ENCODE results near the gene CNTN5. TPM values are rescaled to one million over a fixed set of nuclear protein-coding genes. Genes with fewer than 3 reads are reported as not detected.

The CNTN5 gene
- total RNA-seq, 2 donors from 2014 or later: not detected

DNA sequence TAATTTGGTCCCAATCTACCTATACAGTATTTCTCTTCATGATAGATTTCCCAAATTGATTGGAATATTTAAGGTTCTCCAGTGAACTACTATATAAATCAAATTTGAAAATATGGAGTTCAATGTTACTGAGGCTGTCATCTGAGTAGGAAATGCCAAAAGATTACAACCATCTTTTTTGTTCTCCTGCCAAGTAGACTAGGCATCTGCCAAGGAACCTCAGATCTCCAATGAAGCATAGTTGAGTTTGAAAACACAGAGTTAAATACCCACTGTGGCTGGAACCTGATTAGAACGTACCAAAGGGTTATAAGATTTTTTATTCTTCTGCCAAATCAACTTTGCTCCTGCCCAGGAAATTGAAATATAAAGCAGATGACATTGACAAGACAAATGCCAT, 330.9 kb downstream of the CNTN5 start:
- no peaks in the 10 kb centered on the region for H3K4me1 ChIP-seq
- H3K27ac ChIP-seq: no peak overlapping the region
- no peak for DNase-seq
- no peaks in the 10 kb centered on the region for H3K9me3 ChIP-seq
- no peak overlapping the region for H3K9ac ChIP-seq (ENCODE audit: low read depth in 2 of 2, low read length in 2 of 2)
- H3K36me3 ChIP-seq: no peaks in the 10 kb centered on the region
- no peaks in the 10 kb centered on the region for H3K27me3 ChIP-seq
- H3K4me3 ChIP-seq: no peak overlapping the region
- TF ChIP-seq, protein P1, sequence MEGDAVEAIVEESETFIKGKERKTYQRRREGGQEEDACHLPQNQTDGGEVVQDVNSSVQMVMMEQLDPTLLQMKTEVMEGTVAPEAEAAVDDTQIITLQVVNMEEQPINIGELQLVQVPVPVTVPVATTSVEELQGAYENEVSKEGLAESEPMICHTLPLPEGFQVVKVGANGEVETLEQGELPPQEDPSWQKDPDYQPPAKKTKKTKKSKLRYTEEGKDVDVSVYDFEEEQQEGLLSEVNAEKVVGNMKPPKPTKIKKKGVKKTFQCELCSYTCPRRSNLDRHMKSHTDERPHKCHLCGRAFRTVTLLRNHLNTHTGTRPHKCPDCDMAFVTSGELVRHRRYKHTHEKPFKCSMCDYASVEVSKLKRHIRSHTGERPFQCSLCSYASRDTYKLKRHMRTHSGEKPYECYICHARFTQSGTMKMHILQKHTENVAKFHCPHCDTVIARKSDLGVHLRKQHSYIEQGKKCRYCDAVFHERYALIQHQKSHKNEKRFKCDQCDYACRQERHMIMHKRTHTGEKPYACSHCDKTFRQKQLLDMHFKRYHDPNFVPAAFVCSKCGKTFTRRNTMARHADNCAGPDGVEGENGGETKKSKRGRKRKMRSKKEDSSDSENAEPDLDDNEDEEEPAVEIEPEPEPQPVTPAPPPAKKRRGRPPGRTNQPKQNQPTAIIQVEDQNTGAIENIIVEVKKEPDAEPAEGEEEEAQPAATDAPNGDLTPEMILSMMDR (IDR thresholded peaks at IDR 0.05): no peak
- intact Hi-C loops (cut with DNase I): no loop called here

DNA sequence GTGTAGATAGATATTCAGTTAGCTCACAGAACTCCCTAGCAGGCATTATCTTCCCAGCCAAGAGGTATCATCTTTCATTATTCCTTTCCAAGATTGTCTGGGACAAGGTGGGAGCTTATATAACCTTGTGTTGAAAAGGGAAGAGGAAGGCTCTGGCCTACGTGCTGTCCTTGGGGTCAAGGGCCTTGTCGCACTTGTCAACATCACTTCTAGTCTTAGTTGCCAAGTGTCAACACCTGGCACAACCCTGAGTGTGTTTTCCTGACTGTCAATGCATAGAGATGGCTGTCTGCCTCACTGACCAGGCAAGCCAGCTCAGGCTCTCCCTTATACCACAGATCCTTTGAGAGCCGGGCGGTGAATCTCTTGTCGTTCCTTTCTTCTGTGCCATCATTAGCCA, 331.9 kb downstream of the CNTN5 start:
- Histone ChIP-seq H3K36me3 (no peaks in the 10 kb centered on the region), H3K4me3 (no peak overlapping the region), H3K9ac (ENCODE audit: low read depth in 2 of 2, low read length in 2 of 2) (no peak overlapping the region), H3K27ac (no peak overlapping the region), H3K4me1 (no peaks in the 10 kb centered on the region), H3K27me3 (no peaks in the 10 kb centered on the region), H3K9me3 (no peaks in the 10 kb centered on the region)
- TF ChIP-seq, protein P1 (IDR thresholded peaks at IDR 0.05): no peak
- intact Hi-C loops (cut with DNase I): no loop called here
- DNase-seq: no peak

DNA sequence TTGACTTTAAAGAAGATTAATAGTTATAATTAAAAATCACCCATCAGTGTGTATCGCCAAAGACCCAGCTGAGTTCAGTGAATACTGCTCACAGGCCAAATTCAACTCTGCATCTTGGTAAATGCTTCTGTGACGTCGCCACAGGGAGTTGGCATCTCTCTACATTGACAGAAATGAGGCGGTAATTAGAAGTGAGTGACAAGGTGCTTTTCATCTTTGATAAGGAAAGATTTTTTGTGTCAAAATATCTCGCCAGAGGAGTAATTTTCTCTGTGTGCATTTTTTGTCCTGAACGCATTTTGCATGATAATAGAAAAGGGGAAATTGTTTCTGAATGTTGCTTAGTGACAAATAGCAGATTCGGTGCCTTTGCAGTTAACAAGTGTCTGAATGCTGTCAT, 345.8 kb downstream of the CNTN5 start:
- TF ChIP-seq, protein P1 (IDR thresholded peaks at IDR 0.05): no peak
- Histone ChIP-seq H3K9me3 (no peaks in the 10 kb centered on the region), H3K4me3 (no peak overlapping the region), H3K9ac (ENCODE audit: low read depth in 2 of 2, low read length in 2 of 2) (no peak overlapping the region), H3K27me3 (no peaks in the 10 kb centered on the region), H3K27ac (no peak overlapping the region), H3K36me3 (no peaks in the 10 kb centered on the region), H3K4me1 (no peaks in the 10 kb centered on the region)
- no peak for DNase-seq
- intact Hi-C loops (cut with DNase I): no loop called here

DNA sequence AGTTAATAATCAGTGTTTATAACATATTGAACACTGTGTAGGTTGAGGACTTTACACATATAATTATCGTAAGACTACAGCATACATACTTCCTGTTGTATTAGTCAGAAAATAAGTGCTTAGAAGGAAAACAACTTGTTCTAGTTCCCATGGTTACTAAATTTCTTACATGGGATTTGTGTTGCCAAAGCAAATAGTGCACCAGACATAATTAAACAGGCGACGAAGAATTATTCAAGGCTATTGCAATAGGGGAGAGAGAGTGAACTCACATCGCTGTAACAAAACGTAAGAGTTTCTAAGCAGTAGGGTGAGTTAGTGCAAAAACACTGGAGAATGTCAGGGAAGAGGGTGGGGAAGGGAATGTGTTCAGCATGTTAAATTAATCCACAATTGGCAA, 347.8 kb downstream of the CNTN5 start:
- no peak overlapping the region for H3K4me3 ChIP-seq
- no peak overlapping the region for H3K27ac ChIP-seq
- no peaks in the 10 kb centered on the region for H3K36me3 ChIP-seq
- H3K27me3 ChIP-seq: no peaks in the 10 kb centered on the region
- DNase-seq: no peak
- intact Hi-C loops (cut with DNase I): no loop called here
- H3K4me1 ChIP-seq: no peaks in the 10 kb centered on the region
- H3K9ac ChIP-seq (ENCODE audit: low read depth in 2 of 2, low read length in 2 of 2): no peak overlapping the region
- TF ChIP-seq, protein P1 (IDR thresholded peaks at IDR 0.05): no peak
- no peaks in the 10 kb centered on the region for H3K9me3 ChIP-seq

DNA sequence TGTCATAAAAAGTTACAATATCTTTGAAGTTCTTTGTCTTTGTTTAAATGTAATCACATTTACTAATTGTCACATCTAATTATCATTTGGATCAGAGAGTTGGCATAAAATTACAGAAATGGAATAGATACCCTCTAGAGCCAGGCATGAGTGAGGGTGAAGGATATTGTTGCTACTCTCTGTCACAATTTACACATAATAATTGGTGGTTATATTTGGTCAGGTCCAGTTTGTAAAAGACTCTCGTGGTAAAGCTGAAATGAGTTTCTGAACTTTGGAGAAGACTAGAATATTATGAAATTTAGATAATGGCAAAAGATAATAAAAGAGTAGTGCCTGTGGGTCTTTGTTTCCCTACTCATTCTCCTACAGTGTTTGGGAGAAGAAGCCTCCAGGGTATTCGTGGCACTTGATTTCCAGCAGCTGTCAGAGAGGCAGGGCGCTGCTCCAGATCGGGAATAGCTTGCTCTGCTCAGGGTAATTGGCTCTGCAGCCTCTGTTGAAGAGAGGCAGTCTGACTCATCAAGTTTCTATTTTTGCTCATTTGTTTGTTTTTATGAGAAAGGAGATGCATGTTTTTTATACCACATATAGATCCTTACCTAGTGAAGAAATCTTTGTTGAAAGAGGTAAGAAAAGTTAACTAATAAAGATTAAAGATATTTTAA, 349.9 kb downstream of the CNTN5 start:
- Histone ChIP-seq H3K27me3 (no peaks in the 10 kb centered on the region), H3K9me3 (no peaks in the 10 kb centered on the region), H3K27ac (no peak overlapping the region), H3K4me1 (no peaks in the 10 kb centered on the region), H3K36me3 (no peaks in the 10 kb centered on the region), H3K4me3 (no peak overlapping the region), H3K9ac (ENCODE audit: low read depth in 2 of 2, low read length in 2 of 2) (no peak overlapping the region)
- TF ChIP-seq, protein P1 (IDR thresholded peaks at IDR 0.05): no peak
- intact Hi-C loops (cut with DNase I): no loop called here
- DNase-seq: no peak
